HepG2 (cell line): Measurements from ENCODE around the gene RECQL. TPM values are rescaled to one million over a fixed set of nuclear protein-coding genes. Genes with fewer than 3 reads are reported as not detected.

ENCODE experiments used
- AHDC1 ChIP-seq: sonication (generic); formaldehyde crosslinking; IDR thresholded peaks from 2 replicates; pipeline ENCODE4 v1.5.1; 2020; ENCODE audit warnings: mild to moderate bottlenecking, missing genetic modification reagents, borderline replicate concordance
- BRF2 ChIP-seq: sonication (generic); formaldehyde crosslinking; IDR thresholded peaks from 2 replicates; pipeline ENCODE4 v1.8.1; 2022; ENCODE audit warnings: mild to moderate bottlenecking, missing genetic modification reagents
- FOXJ3 ChIP-seq: sonication (generic); formaldehyde crosslinking; IDR thresholded peaks from 2 replicates; pipeline ENCODE4 v1.4.0; 2020; ENCODE audit warnings: missing genetic modification reagents, mild to moderate bottlenecking, borderline replicate concordance
- GMEB1 ChIP-seq: sonication (generic); formaldehyde crosslinking; IDR thresholded peaks from 2 replicates; pipeline ENCODE4 v1.5.1; 2020; ENCODE audit warnings: missing genetic modification reagents, mild to moderate bottlenecking, borderline replicate concordance
- HNF1B ChIP-seq: sonication (generic); formaldehyde crosslinking; IDR thresholded peaks from 2 replicates; pipeline ENCODE4 v1.5.1; 2020; ENCODE audit warnings: mild to moderate bottlenecking, moderate library complexity, missing genetic modification reagents
- HNRNPLL ChIP-seq: fragments of 200-400 bp; formaldehyde crosslinking; IDR thresholded peaks from 2 replicates; pipeline ENCODE4 v1.6.1; 2017; ENCODE audit warnings: mild to moderate bottlenecking, low read depth, low read length; ENCODE audit not compliant: poor library complexity, severe bottlenecking
- KDM4B ChIP-seq: sonication (generic); formaldehyde crosslinking; IDR thresholded peaks from 2 replicates; pipeline ENCODE4 v1.4.0; 2020; ENCODE audit warnings: missing genetic modification reagents
- KDM5A ChIP-seq: fragments of 200-600 bp; sonication (generic); IDR thresholded peaks from 2 replicates; pipeline ENCODE4 v1.7.0; 2018; ENCODE audit warnings: antibody characterized with exemption, mild to moderate bottlenecking, low read length, borderline replicate concordance
- MEIS2 ChIP-seq: sonication (generic); formaldehyde crosslinking; IDR thresholded peaks from 2 replicates; pipeline ENCODE4 v1.9.0; 2021; ENCODE audit warnings: mild to moderate bottlenecking, missing genetic modification reagents
- NFYB ChIP-seq: sonication (generic); formaldehyde crosslinking; IDR thresholded peaks from 2 replicates; pipeline ENCODE4 v1.4.0; 2020; ENCODE audit warnings: missing genetic modification reagents
- SAP130 ChIP-seq: IDR thresholded peaks from 2 replicates; pipeline ENCODE4 v1.6.1; 2016; ENCODE audit warnings: low read depth
- SP2 ChIP-seq: sonication (generic); formaldehyde crosslinking; IDR thresholded peaks from 2 replicates; pipeline ENCODE4 v1.5.1; 2020; ENCODE audit warnings: mild to moderate bottlenecking, missing genetic modification reagents
- SPEN ChIP-seq: sonication (generic); formaldehyde crosslinking; IDR thresholded peaks from 2 replicates; pipeline ENCODE4 v1.5.1; 2020; ENCODE audit warnings: low read depth, mild to moderate bottlenecking, missing genetic modification reagents
- ZBTB21 ChIP-seq: sonication (generic); formaldehyde crosslinking; IDR thresholded peaks from 2 replicates; pipeline ENCODE4 v1.4.0; 2020; ENCODE audit warnings: missing genetic modification reagents
- ZFP36L1 ChIP-seq: sonication (generic); formaldehyde crosslinking; IDR thresholded peaks from 2 replicates; pipeline ENCODE4 v1.8.0; 2022; ENCODE audit warnings: mild to moderate bottlenecking, missing genetic modification reagents, moderate library complexity
- ZNF414 ChIP-seq: sonication (generic); formaldehyde crosslinking; IDR thresholded peaks from 2 replicates; pipeline ENCODE4 v1.5.0; 2020; ENCODE audit warnings: missing genetic modification reagents
- ZNF792 ChIP-seq: IDR thresholded peaks from 2 replicates; pipeline ENCODE4 v1.6.1; 2016
- polyA plus RNA-seq, 8 experiments: library from polyadenylated mRNA; depleted of rRNA in 3 of 8; stranded (reverse) in 7 of 8; unstranded in 1 of 8; fragments of >200 nt; fragmentation: Illumina TruSeq in 4 of 8; extraction: Trizol in 4 of 8; gene quantifications; 2 replicates each; pipeline versions ENCODE4 v1.2.1 to v1.2.3, GENCODE V29; 2011 to 2016; ENCODE audit warnings: low read depth in 4 of 8, missing spikeins in 1 of 8, mixed read lengths in 1 of 8; ENCODE audit not compliant: insufficient read depth in 1 of 8
- total RNA-seq, 5 experiments: library from RNA; depleted of rRNA; stranded (reverse); fragments of >200 nt; fragmentation: Illumina TruSeq; extraction: Trizol; gene quantifications; 2 replicates each; pipeline ENCODE4 v1.2.3, GENCODE V29; 2016; ENCODE audit warnings: low read depth in 1 of 5

RECQL gene
- total and polyA plus RNA-seq, 2 of the 13 experiments (the other 11 are each of a cell fraction or from before 2014, with no cell fraction given) = 7.2 to 41.5 TPM

- TF ChIP-seq BRF2 (CRISPR knock-in tag) (peak; percentile 47; the same call in 1 of the 2 replicates), SP2 (CRISPR knock-in tag) (peak; percentile 76), HNF1B (CRISPR knock-in tag) (peak; percentile 31; the same call in 1 of the 2 replicates), SPEN (CRISPR knock-in tag) (peak; percentile 62), KDM4B (CRISPR knock-in tag) (no peak), ZNF792 (no peak), FOXJ3 (peak; percentile 18; the same call in 1 of the 2 replicates), ZFP36L1 (CRISPR knock-in tag) (peak; percentile 55), ZNF414 (CRISPR knock-in tag) (0 out of 2 replicates have a peak, but pooled peaks have one; percentile 37), SAP130 (peak; percentile 99), KDM5A (peak; percentile 91), GMEB1 (CRISPR knock-in tag) (peak; percentile 54; the same call in 1 of the 2 replicates), ZBTB21 (CRISPR knock-in tag) (no peak), HNRNPLL (no peak), AHDC1 (CRISPR knock-in tag) (peak; percentile 41; the same call in 1 of the 2 replicates), MEIS2 (CRISPR knock-in tag) (no peak), NFYB (CRISPR knock-in tag) (peak; percentile 99)
Measured at GRCh38 chr12:21501258-21502163, at the start of gene RECQL, which contains the start of gene GOLT1B (continued).
